Measurements from ENCODE around the gene MCRIP1. TPM values are rescaled to one million over a fixed set of nuclear protein-coding genes. Genes with fewer than 3 reads are reported as not detected.
"Not testable (repeated sequence)": the region's sequence is repeated elsewhere in the genome, so short reads cannot be mapped to it uniquely, and the experiment has no call there.

The MCRIP1 gene
- total RNA-seq, 1 donor from 2014 or later = 62.3 TPM

- H3K4me3 Mint-ChIP-seq = no peak overlapping the region
Observed at GRCh38 chr17:81842725-81843504, 9.8 kb upstream of the MCRIP1 start.

GRCh38 chr17:81842378-81842724 lies 9.3 kb upstream of the MCRIP1 start:
- Mint-ChIP-seq H3K4me3 (no peak overlapping the region), H3K9me3 (no peaks in the 10 kb centered on the region), H3K36me3 (ENCODE audit: low read depth) (peaks cover 19% of the 10 kb centered on the region), H3K27ac (no peak overlapping the region), H3K27me3 (ENCODE audit: insufficient read depth) (no peaks in the 10 kb centered on the region), H3K4me1 (ENCODE audit: low read depth) (no peaks in the 10 kb centered on the region)
- DNase-seq (ENCODE audit: low spot score) = no peak
- intact Hi-C loops (cut with micrococcal nuclease) = no loop called here

More at GRCh38 chr17:81842725-81843504, 9.8 kb upstream of the MCRIP1 start:
- H3K27ac Mint-ChIP-seq = no peak overlapping the region
- DNase-seq (ENCODE audit: low spot score) = no peak
- H3K36me3 Mint-ChIP-seq (ENCODE audit: low read depth) = peaks cover 20% of the 10 kb centered on the region
- intact Hi-C loops (cut with micrococcal nuclease) = no loop called here
- H3K9me3 Mint-ChIP-seq = no peaks in the 10 kb centered on the region
- no peaks in the 10 kb centered on the region for H3K4me1 Mint-ChIP-seq (ENCODE audit: low read depth)
- no peaks in the 10 kb centered on the region for H3K27me3 Mint-ChIP-seq (ENCODE audit: insufficient read depth)

- Mint-ChIP-seq H3K27me3 (ENCODE audit: insufficient read depth) (no peaks in the 10 kb centered on the region), H3K36me3 (ENCODE audit: low read depth) (peaks cover 17% of the 10 kb centered on the region), H3K9me3 (no peaks in the 10 kb centered on the region), H3K27ac (no peak overlapping the region), H3K4me1 (ENCODE audit: low read depth) (no peaks in the 10 kb centered on the region), H3K4me3 (no peak overlapping the region)
- intact Hi-C loops (cut with micrococcal nuclease) = no loop called here
- DNase-seq (ENCODE audit: low spot score) = no peak
Observed at GRCh38 chr17:81841866-81842265, 8.8 kb upstream of the MCRIP1 start.

- Mint-ChIP-seq H3K27me3 (ENCODE audit: insufficient read depth) (no peaks in the 10 kb centered on the region), H3K36me3 (ENCODE audit: low read depth) (peaks cover 14% of the 10 kb centered on the region), H3K9me3 (no peaks in the 10 kb centered on the region), H3K27ac (no peak overlapping the region), H3K4me3 (no peak overlapping the region), H3K4me1 (ENCODE audit: low read depth) (no peaks in the 10 kb centered on the region)
- intact Hi-C loops (cut with micrococcal nuclease) = no loop called here
- no peak for DNase-seq (ENCODE audit: low spot score)
Observed at GRCh38 chr17:81840826-81841778, 8.0 kb upstream of the MCRIP1 start.

GRCh38 chr17:81840059-81840458 lies 7.0 kb upstream of the MCRIP1 start:
- DNase-seq (ENCODE audit: low spot score); H3K4me1 Mint-ChIP-seq (ENCODE audit: low read depth); H3K4me3 Mint-ChIP-seq; H3K27ac Mint-ChIP-seq; H3K9me3 Mint-ChIP-seq; intact Hi-C loops (cut with micrococcal nuclease); H3K27me3 Mint-ChIP-seq (ENCODE audit: insufficient read depth): not testable (repeated sequence)
- peaks cover 13% of the 10 kb centered on the region for H3K36me3 Mint-ChIP-seq (ENCODE audit: low read depth)

GRCh38 chr17:81839301-81839700 lies 6.2 kb upstream of the MCRIP1 start:
- Mint-ChIP-seq H3K27me3 (ENCODE audit: insufficient read depth) (no peaks in the 10 kb centered on the region), H3K4me1 (ENCODE audit: low read depth) (no peaks in the 10 kb centered on the region), H3K9me3 (no peaks in the 10 kb centered on the region), H3K27ac (no peak overlapping the region), H3K36me3 (ENCODE audit: low read depth) (peaks cover 7% of the 10 kb centered on the region), H3K4me3 (no peak overlapping the region)
- DNase-seq (ENCODE audit: low spot score) = no peak
- intact Hi-C loops (cut with micrococcal nuclease) = no loop called here

- H3K27me3 Mint-ChIP-seq (ENCODE audit: insufficient read depth) = no peaks in the 10 kb centered on the region
- no peak for DNase-seq (ENCODE audit: low spot score)
- no peaks in the 10 kb centered on the region for H3K9me3 Mint-ChIP-seq
Observed at GRCh38 chr17:81838753-81839255, 5.7 kb upstream of the MCRIP1 start.

GRCh38 chr17:81837641-81838040 lies 4.5 kb upstream of the MCRIP1 start:
- Mint-ChIP-seq H3K27ac (no peak overlapping the region), H3K4me1 (ENCODE audit: low read depth) (peaks cover under 1% of the 10 kb centered on the region), H3K4me3 (no peak overlapping the region), H3K27me3 (ENCODE audit: insufficient read depth) (no peaks in the 10 kb centered on the region), H3K9me3 (no peaks in the 10 kb centered on the region), H3K36me3 (ENCODE audit: low read depth) (peaks cover 2% of the 10 kb centered on the region)
- DNase-seq (ENCODE audit: low spot score) = no peak
- intact Hi-C loops (cut with micrococcal nuclease) = no loop called here

More at GRCh38 chr17:81838753-81839255, 5.7 kb upstream of the MCRIP1 start:
- H3K36me3 Mint-ChIP-seq (ENCODE audit: low read depth) = peaks cover 5% of the 10 kb centered on the region
- intact Hi-C loops (cut with micrococcal nuclease) = no loop called here
- no peak overlapping the region for H3K27ac Mint-ChIP-seq
- no peaks in the 10 kb centered on the region for H3K4me1 Mint-ChIP-seq (ENCODE audit: low read depth)
- H3K4me3 Mint-ChIP-seq = no peak overlapping the region

GRCh38 chr17:81834831-81835267 lies 1.8 kb upstream of the MCRIP1 start, which contains the start of gene PPP1R27:
PPP1R27 (minus strand) TSS chr17:81835050; CDS start chr17:81834953, 97 bp downstream.
- intact Hi-C loops (cut with micrococcal nuclease) = loop anchor here (5.0 kb wide), 1 partner anchor 37 kb away; the partner anchor contains the start of gene ARHGDIA
- peaks cover 4% of the 10 kb centered on the region for H3K36me3 Mint-ChIP-seq (ENCODE audit: low read depth)
- H3K27me3 Mint-ChIP-seq (ENCODE audit: insufficient read depth) = no peaks in the 10 kb centered on the region
- H3K27ac Mint-ChIP-seq = peak within 1 kb of the TSS; percentile 77
- peak within 1 kb of the TSS; percentile 85 for H3K4me3 Mint-ChIP-seq
- peaks cover 16% of the 10 kb centered on the region for H3K4me1 Mint-ChIP-seq (ENCODE audit: low read depth)
- no peak for DNase-seq (ENCODE audit: low spot score)
- no peaks in the 10 kb centered on the region for H3K9me3 Mint-ChIP-seq

- DNase-seq (ENCODE audit: low spot score) = no peak
- peaks cover 4% of the 10 kb centered on the region for H3K36me3 Mint-ChIP-seq (ENCODE audit: low read depth)
- peak overlapping the region; percentile 77 for H3K27ac Mint-ChIP-seq
- intact Hi-C loops (cut with micrococcal nuclease) = loop anchor here (1.0 to 5.0 kb wide), 2 partner anchors 38 to 264 kb away; partner anchors contain the start of genes ARHGDIA and FASN
- H3K4me3 Mint-ChIP-seq = peak overlapping the region; percentile 85
- H3K4me1 Mint-ChIP-seq (ENCODE audit: low read depth) = peaks cover 16% of the 10 kb centered on the region
- no peaks in the 10 kb centered on the region for H3K27me3 Mint-ChIP-seq (ENCODE audit: insufficient read depth)
- H3K9me3 Mint-ChIP-seq = no peaks in the 10 kb centered on the region
Observed at GRCh38 chr17:81833921-81834830, 1.1 kb upstream of the MCRIP1 start.

- Mint-ChIP-seq H3K4me3 (peak overlapping the region; percentile 93), H3K9me3 (no peaks in the 10 kb centered on the region), H3K27ac (peak overlapping the region; percentile 92), H3K4me1 (ENCODE audit: low read depth) (peaks cover 16% of the 10 kb centered on the region), H3K27me3 (ENCODE audit: insufficient read depth) (no peaks in the 10 kb centered on the region), H3K36me3 (ENCODE audit: low read depth) (peaks cover 4% of the 10 kb centered on the region)
- no peak for DNase-seq (ENCODE audit: low spot score)
- intact Hi-C loops (cut with micrococcal nuclease) = loop anchor here (1.0 to 5.0 kb wide), 7 partner anchors 28 to 266 kb away; partner anchors contain the start of genes ALYREF, ANAPC11, ARHGDIA and FASN
Observed at GRCh38 chr17:81832608-81833159, 407 bp downstream of the MCRIP1 start.

Measured in activated T-helper 1 cell treated with anti-CD3 and anti-CD28 coated beads, Interleukin-12 subunit alpha, Interleukin-12 subunit beta, Interleukin-2, Interleukin-4 antibody, amounts not matched to agents 30 ng/mL and 10 ng/mL and 1 ng/mL, durations not matched to agents 14 hours and 24 hours and 36 hours (primary cell).